K562 (cell line): ENCODE measurements around the gene EPB42. TPM values are rescaled to one million over a fixed set of nuclear protein-coding genes. Genes with fewer than 3 reads are reported as not detected.

ENCODE experiments used
- ERF ChIP-seq: fragments of 450-650 bp; formaldehyde crosslinking; IDR thresholded peaks from 2 replicates; pipeline ENCODE4 v1.4.0; 2020; ENCODE audit warnings: mild to moderate bottlenecking, mixed read lengths
- HEY1 ChIP-seq: fragments of 250-450 bp; sonication (Bioruptor Pico); IDR thresholded peaks from 2 replicates; pipeline ENCODE4 v1.5.0; 2020; ENCODE audit warnings: mild to moderate bottlenecking, moderate library complexity, borderline replicate concordance
- NELFE ChIP-seq: IDR thresholded peaks from 2 replicates; pipeline ENCODE4 v1.6.1; 2011; ENCODE audit warnings: mild to moderate bottlenecking; ENCODE audit not compliant: insufficient read depth, insufficient read length
- NFRKB ChIP-seq: fragments of 450-650 bp; IDR thresholded peaks from 2 replicates; pipeline ENCODE4 v1.6.1; 2016; ENCODE audit warnings: low read depth
- NR2C1 ChIP-seq, 2 experiments: fragments of 450-650 bp; IDR thresholded peaks; 2 replicates each; pipeline ENCODE4 v1.6.1; 2017; ENCODE audit warnings: mild to moderate bottlenecking in 2 of 2, antibody characterized with exemption in 1 of 2, inconsistent platforms in 1 of 2, missing compliant biosample characterization in 1 of 2, missing genetic modification characterization in 1 of 2
- ZBTB8A ChIP-seq: fragments of 450-650 bp; IDR thresholded peaks from 2 replicates; pipeline ENCODE4 v1.6.1; 2018; ENCODE audit warnings: mild to moderate bottlenecking, moderate library complexity; ENCODE audit not compliant: partially characterized antibody
- ZNF140 ChIP-seq: fragments of 250-450 bp; sonication (Bioruptor Pico); IDR thresholded peaks from 2 replicates; pipeline ENCODE4 v1.8.0; 2021; ENCODE audit warnings: moderate library complexity, mild to moderate bottlenecking, inconsistent platforms
- ZNF280B ChIP-seq: fragments of 250-450 bp; sonication (Bioruptor Pico); IDR thresholded peaks from 2 replicates; pipeline ENCODE4 v1.5.1; 2021; ENCODE audit warnings: mild to moderate bottlenecking
- polyA plus RNA-seq, 8 experiments: library from polyadenylated mRNA; depleted of rRNA in 4 of 8; stranded (reverse) in 5 of 8; unstranded in 3 of 8; fragments of >200 nt; fragmentation: Nextera tagmentation in 2 of 8; fragmentation: Illumina TruSeq in 1 of 8; extraction: Ambion mirVana in 2 of 8; extraction: Trizol in 1 of 8; gene quantifications; 2 replicates each; pipeline versions ENCODE4 v1.2.1 to v1.2.3, GENCODE V29; 2011 to 2014; ENCODE audit warnings: inconsistent platforms in 1 of 8, missing spikeins in 1 of 8
- total RNA-seq, 7 experiments: library from RNA; depleted of rRNA in 6 of 7; stranded (reverse); fragments of >200 nt in 6 of 7; fragmentation: Illumina TruSeq in 2 of 7; extraction: Trizol in 2 of 7; gene quantifications; 2 replicates each; pipeline versions ENCODE4 v1.2.1 to v1.2.3, GENCODE V29; 2011 to 2021; ENCODE audit warnings: low replicate concordance in 1 of 7
- TF ChIP-seq, protein P1 (sequence below): fragments of 450-650 bp; IDR thresholded peaks from 2 replicates; pipeline ENCODE4 v1.6.1; 2016; ENCODE audit warnings: low read depth
- TF ChIP-seq, protein P2 (sequence below): fragments of 450-650 bp; IDR thresholded peaks from 2 replicates; pipeline ENCODE4 v1.6.1; 2016; ENCODE audit warnings: mild to moderate bottlenecking
- TF ChIP-seq, protein P3 (sequence below): fragments of 450-650 bp; formaldehyde crosslinking; IDR thresholded peaks from 2 replicates; pipeline ENCODE4 v1.4.0; 2020; ENCODE audit warnings: mild to moderate bottlenecking
- TF ChIP-seq, protein P4 (sequence below): fragments of 150-350 bp; conservative IDR thresholded peaks from 2 replicates; pipeline ENCODE4 v1.6.1; 2014; ENCODE audit warnings: low read length

The EPB42 gene
- total and polyA plus RNA-seq, 9 of the 15 experiments (the other 6 are each of a cell fraction or from before 2014, with no cell fraction given) = 0.38 to 2.3 (median 1.4) TPM

DNA sequence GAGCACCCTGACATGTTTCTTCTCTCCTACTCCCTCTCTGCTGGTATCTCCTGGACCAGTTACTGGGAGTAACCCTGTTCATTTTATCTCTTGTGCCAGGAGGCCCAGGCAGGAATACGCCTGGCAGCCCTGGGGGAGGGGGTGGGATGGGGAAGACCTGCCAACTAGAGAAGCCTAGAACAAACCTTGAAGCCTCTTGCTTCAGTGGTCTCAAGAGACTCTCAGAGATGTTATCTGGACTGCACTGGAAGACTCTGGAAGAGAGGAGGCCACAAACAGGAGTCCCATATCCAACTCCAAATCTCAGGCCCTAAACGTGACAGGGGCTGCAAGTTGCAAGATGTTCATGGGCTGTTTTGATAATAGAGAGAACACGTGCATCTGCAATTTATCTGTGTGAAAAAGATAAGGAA, at the start of gene EPB42 (continued):
- TF ChIP-seq, protein P1, sequence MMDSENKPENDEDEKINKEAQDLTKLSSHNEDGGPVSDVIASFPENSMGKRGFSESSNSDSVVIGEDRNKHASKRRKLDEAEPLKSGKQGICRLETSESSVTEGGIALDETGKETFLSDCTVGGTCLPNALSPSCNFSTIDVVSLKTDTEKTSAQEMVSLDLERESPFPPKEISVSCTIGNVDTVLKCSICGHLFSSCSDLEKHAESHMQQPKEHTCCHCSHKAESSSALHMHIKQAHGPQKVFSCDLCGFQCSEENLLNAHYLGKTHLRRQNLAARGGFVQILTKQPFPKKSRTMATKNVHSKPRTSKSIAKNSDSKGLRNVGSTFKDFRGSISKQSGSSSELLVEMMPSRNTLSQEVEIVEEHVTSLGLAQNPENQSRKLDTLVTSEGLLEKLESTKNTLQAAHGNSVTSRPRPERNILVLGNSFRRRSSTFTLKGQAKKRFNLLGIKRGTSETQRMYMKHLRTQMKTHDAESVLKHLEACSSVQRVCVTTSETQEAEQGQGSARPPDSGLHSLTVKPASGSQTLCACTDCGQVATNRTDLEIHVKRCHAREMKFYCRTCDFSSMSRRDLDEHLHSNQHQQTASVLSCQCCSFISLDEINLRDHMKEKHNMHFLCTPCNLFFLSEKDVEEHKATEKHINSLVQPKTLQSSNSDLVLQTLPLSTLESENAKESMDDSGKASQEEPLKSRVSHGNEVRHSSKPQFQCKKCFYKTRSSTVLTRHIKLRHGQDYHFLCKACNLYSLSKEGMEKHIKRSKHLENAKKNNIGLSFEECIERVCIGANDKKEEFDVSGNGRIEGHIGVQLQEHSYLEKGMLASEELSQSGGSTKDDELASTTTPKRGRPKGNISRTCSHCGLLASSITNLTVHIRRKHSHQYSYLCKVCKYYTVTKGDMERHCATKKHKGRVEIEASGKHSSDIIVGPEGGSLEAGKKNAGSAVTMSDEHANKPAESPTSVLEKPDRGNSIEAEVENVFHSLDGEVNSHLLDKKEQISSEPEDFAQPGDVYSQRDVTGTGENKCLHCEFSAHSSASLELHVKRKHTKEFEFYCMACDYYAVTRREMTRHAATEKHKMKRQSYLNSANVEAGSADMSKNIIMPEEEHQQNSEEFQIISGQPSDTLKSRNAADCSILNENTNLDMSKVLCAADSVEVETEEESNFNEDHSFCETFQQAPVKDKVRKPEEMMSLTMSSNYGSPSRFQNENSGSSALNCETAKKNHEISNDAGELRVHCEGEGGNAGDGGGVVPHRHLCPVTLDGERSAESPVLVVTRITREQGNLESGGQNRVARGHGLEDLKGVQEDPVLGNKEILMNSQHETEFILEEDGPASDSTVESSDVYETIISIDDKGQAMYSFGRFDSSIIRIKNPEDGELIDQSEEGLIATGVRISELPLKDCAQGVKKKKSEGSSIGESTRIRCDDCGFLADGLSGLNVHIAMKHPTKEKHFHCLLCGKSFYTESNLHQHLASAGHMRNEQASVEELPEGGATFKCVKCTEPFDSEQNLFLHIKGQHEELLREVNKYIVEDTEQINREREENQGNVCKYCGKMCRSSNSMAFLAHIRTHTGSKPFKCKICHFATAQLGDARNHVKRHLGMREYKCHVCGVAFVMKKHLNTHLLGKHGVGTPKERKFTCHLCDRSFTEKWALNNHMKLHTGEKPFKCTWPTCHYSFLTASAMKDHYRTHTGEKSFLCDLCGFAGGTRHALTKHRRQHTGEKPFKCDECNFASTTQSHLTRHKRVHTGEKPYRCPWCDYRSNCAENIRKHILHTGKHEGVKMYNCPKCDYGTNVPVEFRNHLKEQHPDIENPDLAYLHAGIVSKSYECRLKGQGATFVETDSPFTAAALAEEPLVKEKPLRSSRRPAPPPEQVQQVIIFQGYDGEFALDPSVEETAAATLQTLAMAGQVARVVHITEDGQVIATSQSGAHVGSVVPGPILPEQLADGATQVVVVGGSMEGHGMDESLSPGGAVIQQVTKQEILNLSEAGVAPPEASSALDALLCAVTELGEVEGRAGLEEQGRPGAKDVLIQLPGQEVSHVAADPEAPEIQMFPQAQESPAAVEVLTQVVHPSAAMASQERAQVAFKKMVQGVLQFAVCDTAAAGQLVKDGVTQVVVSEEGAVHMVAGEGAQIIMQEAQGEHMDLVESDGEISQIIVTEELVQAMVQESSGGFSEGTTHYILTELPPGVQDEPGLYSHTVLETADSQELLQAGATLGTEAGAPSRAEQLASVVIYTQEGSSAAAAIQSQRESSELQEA = no peak
- TF ChIP-seq ZNF280B (CRISPR knock-in tag) (no peak), ZBTB8A (no peak), NR2C1 (IDR thresholded peaks at IDR 0.05) (no peak), NR2C1 (tag; IDR thresholded peaks at IDR 0.05) (no peak), NELFE (no peak), HEY1 (CRISPR knock-in tag) (peak; percentile 47; the same call in 1 of the 2 replicates), NFRKB (no peak), ERF (no peak), ZNF140 (CRISPR knock-in tag) (no peak)
- TF ChIP-seq, protein P2, sequence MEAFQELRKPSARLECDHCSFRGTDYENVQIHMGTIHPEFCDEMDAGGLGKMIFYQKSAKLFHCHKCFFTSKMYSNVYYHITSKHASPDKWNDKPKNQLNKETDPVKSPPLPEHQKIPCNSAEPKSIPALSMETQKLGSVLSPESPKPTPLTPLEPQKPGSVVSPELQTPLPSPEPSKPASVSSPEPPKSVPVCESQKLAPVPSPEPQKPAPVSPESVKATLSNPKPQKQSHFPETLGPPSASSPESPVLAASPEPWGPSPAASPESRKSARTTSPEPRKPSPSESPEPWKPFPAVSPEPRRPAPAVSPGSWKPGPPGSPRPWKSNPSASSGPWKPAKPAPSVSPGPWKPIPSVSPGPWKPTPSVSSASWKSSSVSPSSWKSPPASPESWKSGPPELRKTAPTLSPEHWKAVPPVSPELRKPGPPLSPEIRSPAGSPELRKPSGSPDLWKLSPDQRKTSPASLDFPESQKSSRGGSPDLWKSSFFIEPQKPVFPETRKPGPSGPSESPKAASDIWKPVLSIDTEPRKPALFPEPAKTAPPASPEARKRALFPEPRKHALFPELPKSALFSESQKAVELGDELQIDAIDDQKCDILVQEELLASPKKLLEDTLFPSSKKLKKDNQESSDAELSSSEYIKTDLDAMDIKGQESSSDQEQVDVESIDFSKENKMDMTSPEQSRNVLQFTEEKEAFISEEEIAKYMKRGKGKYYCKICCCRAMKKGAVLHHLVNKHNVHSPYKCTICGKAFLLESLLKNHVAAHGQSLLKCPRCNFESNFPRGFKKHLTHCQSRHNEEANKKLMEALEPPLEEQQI = peak; percentile 78; the same call in 1 of the 2 replicates
- TF ChIP-seq, protein P3, sequence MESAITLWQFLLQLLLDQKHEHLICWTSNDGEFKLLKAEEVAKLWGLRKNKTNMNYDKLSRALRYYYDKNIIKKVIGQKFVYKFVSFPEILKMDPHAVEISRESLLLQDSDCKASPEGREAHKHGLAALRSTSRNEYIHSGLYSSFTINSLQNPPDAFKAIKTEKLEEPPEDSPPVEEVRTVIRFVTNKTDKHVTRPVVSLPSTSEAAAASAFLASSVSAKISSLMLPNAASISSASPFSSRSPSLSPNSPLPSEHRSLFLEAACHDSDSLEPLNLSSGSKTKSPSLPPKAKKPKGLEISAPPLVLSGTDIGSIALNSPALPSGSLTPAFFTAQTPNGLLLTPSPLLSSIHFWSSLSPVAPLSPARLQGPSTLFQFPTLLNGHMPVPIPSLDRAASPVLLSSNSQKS (CRISPR knock-in tag) = no peak
- TF ChIP-seq, protein P4, sequence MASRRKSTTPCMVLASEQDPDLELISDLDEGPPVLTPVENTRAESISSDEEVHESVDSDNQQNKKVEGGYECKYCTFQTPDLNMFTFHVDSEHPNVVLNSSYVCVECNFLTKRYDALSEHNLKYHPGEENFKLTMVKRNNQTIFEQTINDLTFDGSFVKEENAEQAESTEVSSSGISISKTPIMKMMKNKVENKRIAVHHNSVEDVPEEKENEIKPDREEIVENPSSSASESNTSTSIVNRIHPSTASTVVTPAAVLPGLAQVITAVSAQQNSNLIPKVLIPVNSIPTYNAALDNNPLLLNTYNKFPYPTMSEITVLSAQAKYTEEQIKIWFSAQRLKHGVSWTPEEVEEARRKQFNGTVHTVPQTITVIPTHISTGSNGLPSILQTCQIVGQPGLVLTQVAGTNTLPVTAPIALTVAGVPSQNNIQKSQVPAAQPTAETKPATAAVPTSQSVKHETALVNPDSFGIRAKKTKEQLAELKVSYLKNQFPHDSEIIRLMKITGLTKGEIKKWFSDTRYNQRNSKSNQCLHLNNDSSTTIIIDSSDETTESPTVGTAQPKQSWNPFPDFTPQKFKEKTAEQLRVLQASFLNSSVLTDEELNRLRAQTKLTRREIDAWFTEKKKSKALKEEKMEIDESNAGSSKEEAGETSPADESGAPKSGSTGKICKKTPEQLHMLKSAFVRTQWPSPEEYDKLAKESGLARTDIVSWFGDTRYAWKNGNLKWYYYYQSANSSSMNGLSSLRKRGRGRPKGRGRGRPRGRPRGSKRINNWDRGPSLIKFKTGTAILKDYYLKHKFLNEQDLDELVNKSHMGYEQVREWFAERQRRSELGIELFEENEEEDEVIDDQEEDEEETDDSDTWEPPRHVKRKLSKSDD = no peak
